Sigmoid colon (tissue), 3 donors: Measurements from ENCODE around the gene PEAK1.

Experiments used
- POLR2A ChIP-seq, 2 donors: fragments of 450-650 bp; IDR thresholded peaks; one replicate each; pipeline ENCODE4 v1.6.1; 2016; ENCODE audit warnings: antibody characterized with exemption in 2 of 2, mild to moderate bottlenecking in 2 of 2, moderate library complexity in 2 of 2
- TF ChIP-seq, protein P1 (sequence below), 4 experiments: fragments of 450-650 bp in 3 of 4; fragments of 200-600 bp in 1 of 4; IDR thresholded peaks; one replicate each; pipeline ENCODE4 v1.5.1; 2016 to 2019; ENCODE audit warnings: antibody characterized with exemption in 4 of 4, mild to moderate bottlenecking in 3 of 4, moderate library complexity in 2 of 4

DNA sequence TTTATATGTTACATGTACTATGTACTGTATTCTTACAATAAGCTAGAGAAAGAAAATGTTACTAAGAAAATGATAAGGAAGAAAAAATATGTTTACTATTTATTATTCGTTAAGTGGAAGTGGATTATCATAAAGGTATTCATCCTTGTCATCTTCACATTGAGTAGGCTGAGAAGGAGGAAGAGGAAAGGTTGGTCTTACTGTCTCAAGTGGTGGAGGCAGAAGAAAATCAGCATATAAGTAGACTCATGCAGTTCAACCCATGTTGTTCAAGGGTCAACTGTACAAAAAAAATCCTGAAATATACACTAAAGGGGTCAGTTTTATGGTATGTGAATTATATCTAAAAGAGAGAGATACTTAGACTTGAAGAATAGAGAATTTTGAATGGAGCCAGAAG is 6.5 kb upstream of the PEAK1 start:
- TF ChIP-seq, protein P1, sequence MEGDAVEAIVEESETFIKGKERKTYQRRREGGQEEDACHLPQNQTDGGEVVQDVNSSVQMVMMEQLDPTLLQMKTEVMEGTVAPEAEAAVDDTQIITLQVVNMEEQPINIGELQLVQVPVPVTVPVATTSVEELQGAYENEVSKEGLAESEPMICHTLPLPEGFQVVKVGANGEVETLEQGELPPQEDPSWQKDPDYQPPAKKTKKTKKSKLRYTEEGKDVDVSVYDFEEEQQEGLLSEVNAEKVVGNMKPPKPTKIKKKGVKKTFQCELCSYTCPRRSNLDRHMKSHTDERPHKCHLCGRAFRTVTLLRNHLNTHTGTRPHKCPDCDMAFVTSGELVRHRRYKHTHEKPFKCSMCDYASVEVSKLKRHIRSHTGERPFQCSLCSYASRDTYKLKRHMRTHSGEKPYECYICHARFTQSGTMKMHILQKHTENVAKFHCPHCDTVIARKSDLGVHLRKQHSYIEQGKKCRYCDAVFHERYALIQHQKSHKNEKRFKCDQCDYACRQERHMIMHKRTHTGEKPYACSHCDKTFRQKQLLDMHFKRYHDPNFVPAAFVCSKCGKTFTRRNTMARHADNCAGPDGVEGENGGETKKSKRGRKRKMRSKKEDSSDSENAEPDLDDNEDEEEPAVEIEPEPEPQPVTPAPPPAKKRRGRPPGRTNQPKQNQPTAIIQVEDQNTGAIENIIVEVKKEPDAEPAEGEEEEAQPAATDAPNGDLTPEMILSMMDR (IDR thresholded peaks at IDR 0.05): no peak
- no peak for TF ChIP-seq POLR2A (IDR thresholded peaks at IDR 0.05)
